GM10248 (cell line): ENCODE data around the gene PC.

Source experiments
- CTCF ChIA-PET: fragments of 300-600 bp; sonication (Branson Sonifier 250); formaldehyde crosslinking; extraction: SDS; loops from one replicate; lab custom pipeline; 2021; ENCODE audit warnings: antibody characterized with exemption; lab: Yijun Ruan, JAX
- POLR2A ChIA-PET: fragments of 350-650 bp; sonication (Branson Sonifier 250); formaldehyde crosslinking; extraction: SDS; loops from one replicate; lab custom pipeline; 2020; ENCODE audit warnings: antibody characterized with exemption; lab: Yijun Ruan, JAX
- DNase-seq: peaks from one replicate; pipeline ENCODE4 v3.0.0; 2012; ENCODE audit errors: extremely low spot score
- CTCF ChIP-seq: IDR thresholded peaks from 2 replicates; pipeline ENCODE4 v1.5.1; 2012; ENCODE audit warnings: mild to moderate bottlenecking, low read depth; ENCODE audit errors: extremely low read depth, missing control alignments, control extremely low read depth

Gene PC

GRCh38 chr11:66850588-66851238, 107.5 kb downstream of the PC start:
- CTCF ChIA-PET: interaction anchor here (3.5 kb wide), 1 partner anchor 16 kb away, joined by 13 read pairs; no protein-coding TSS in a partner anchor
- POLR2A ChIA-PET: no interaction called here
- no peak for DNase-seq
- no peak for TF ChIP-seq CTCF

- ChIA-PET CTCF (interaction anchor here (3.5 kb wide), 1 partner anchor 16 kb away, joined by 13 read pairs; no protein-coding TSS in a partner anchor), POLR2A (no interaction called here)
- TF ChIP-seq CTCF: no peak
- DNase-seq: no peak
Observed at GRCh38 chr11:66850235-66850587, 108.0 kb downstream of the PC start.

GRCh38 chr11:66849501-66850234, 108.5 kb downstream of the PC start:
- CTCF ChIA-PET: interaction anchor here (0.9 to 3.5 kb wide), 2 partner anchors 15 to 171 kb away, joined by 3 to 13 read pairs; no protein-coding TSS in a partner anchor
- POLR2A ChIA-PET: interaction anchor here (1.2 kb wide), 1 partner anchor 45 kb away, joined by 3 read pairs; no protein-coding TSS in a partner anchor
- DNase-seq: no peak
- TF ChIP-seq CTCF: no peak

GRCh38 chr11:66848671-66849500, 109.3 kb downstream of the PC start:
- POLR2A ChIA-PET: interaction anchor here (1.2 kb wide), 1 partner anchor 46 kb away, joined by 3 read pairs; no protein-coding TSS in a partner anchor
- TF ChIP-seq CTCF: no peak
- no peak for DNase-seq
- CTCF ChIA-PET: interaction anchor here (0.9 to 3.5 kb wide), 2 partner anchors 14 to 170 kb away, joined by 3 to 13 read pairs; no protein-coding TSS in a partner anchor

- ChIA-PET POLR2A (no interaction called here), CTCF (no interaction called here)
- DNase-seq: no peak
- no peak for TF ChIP-seq CTCF
Observed at GRCh38 chr11:66847461-66848232, 110.5 kb downstream of the PC start.
